Measurements from ENCODE around the gene FAM163B. TPM values are rescaled to one million over a fixed set of nuclear protein-coding genes. Genes with fewer than 3 reads are reported as not detected.

The FAM163B gene
- total and polyA plus RNA-seq, 2 of the 8 experiments (the other 6 are each of a cell fraction or from before 2014, with no cell fraction given): 0.63 to 1.0 TPM

GRCh38 chr9:133558191-133559126 lies 50.7 kb downstream of the FAM163B start:
- FAIRE-seq: peak; percentile 57
- H3K9ac ChIP-seq (replicated peaks in 1 of 4; ENCODE audit: extremely low read depth in 1 of 4, low read depth in 3 of 4, low read length in 3 of 4): no peak overlapping the region
- TF ChIP-seq JUND (IDR thresholded peaks at IDR 0.05; ENCODE audit: low read length) (peak; percentile 80), HDAC2 (IDR thresholded peaks at IDR 0.05; ENCODE audit: borderline replicate concordance in 1 of 2, low read depth in 2 of 2, low read length in 2 of 2) (0 out of 4 replicates have a peak, but pooled peaks of 1 of the 2 experiments have one; percentile 37), POLR2AphosphoS5 (IDR thresholded peaks at IDR 0.05; ENCODE audit: low read depth, low read length) (no peak), MAFK (IDR thresholded peaks at IDR 0.05; ENCODE audit: low read depth, low read length) (peak; percentile 30; the same call in 1 of the 2 replicates), GTF2F1 (IDR thresholded peaks at IDR 0.05; ENCODE audit: borderline replicate concordance, low read depth, low read length) (no peak), YY1 (IDR thresholded peaks at IDR 0.05; ENCODE audit: low read depth, low read length) (peak; percentile 76; the same call in 1 of the 2 replicates), TCF12 (IDR thresholded peaks at IDR 0.05; ENCODE audit: low read depth, low read length) (no peak), MAX (IDR thresholded peaks at IDR 0.05) (peak; percentile 49), PHF8 (conservative IDR thresholded peaks at IDR 0.05; ENCODE audit: low read depth, low read length) (no peak)

More at GRCh38 chr9:133558191-133559126, 50.7 kb downstream of the FAM163B start:
- no peak overlapping the region for H2BK12ac ChIP-seq (ENCODE audit: low read depth, low read length)
- no peak overlapping the region for H2BK20ac ChIP-seq (ENCODE audit: low read length)
- peak overlapping the region; percentile 47 for H4K91ac ChIP-seq (replicated peaks; ENCODE audit: insufficient read length, low read length)
- no peak overlapping the region for H2BK120ac ChIP-seq (replicated peaks; ENCODE audit: low read depth, low read length)
- no peak overlapping the region; the same call in 1 of the 2 replicates for H2BK5ac ChIP-seq (ENCODE audit: low read depth, low read length)
- no peaks in the 10 kb centered on the region for H3K23me2 ChIP-seq (ENCODE audit: low read depth, low read length)
- 62% methylated on average over 31 of the region's 31 CpGs; no CpG with 5 or more reads in 1 of the 2 experiments for WGBS, 2 experiments (ENCODE audit: extremely low coverage in 1 of 2, insufficient coverage in 1 of 2, insufficient read length in 1 of 2, insufficient replicate concordance in 2 of 2, low coverage in 1 of 2, low lambda C conversion rate in 2 of 2, missing lambda C conversion rate in 1 of 2)
- no peaks in the 10 kb centered on the region for H3K36me3 ChIP-seq (ENCODE audit: control insufficient read depth in 2 of 4, insufficient read depth in 4 of 4, low read length in 3 of 4)
- peaks cover 9 to 17% (median 11%) of the 10 kb centered on the region in 4 experiments; a peak in 6 of 7 replicates for H3K4me1 ChIP-seq (replicated peaks in 1 of 4; ENCODE audit: control insufficient read depth in 3 of 4, insufficient read depth in 4 of 4, low read length in 3 of 4)
- H4K8ac ChIP-seq (ENCODE audit: extremely low read depth, insufficient read depth, low read length): peak overlapping the region; percentile 75
- no peak for DNase-seq (ENCODE audit: low read depth in 1 of 2, low spot score in 2 of 2)
- no peak overlapping the region for H3K27ac ChIP-seq (ENCODE audit: low read depth, low read length)
- no peak overlapping the region for H3K14ac ChIP-seq (ENCODE audit: insufficient read length)
- H3K18ac ChIP-seq (ENCODE audit: extremely low read depth, low read length): peak overlapping the region; percentile 79; the same call in 1 of the 2 replicates
- peaks cover 0 to 1% of the 10 kb centered on the region in 2 experiments for H4K20me1 ChIP-seq (replicated peaks in 1 of 2; ENCODE audit: control insufficient read depth in 1 of 2, insufficient read depth in 2 of 2, low read length in 2 of 2)
- H2BK15ac ChIP-seq (ENCODE audit: low read length): no peak overlapping the region
- no peak overlapping the region for H2AFZ ChIP-seq (ENCODE audit: low read length)
- H3K79me1 ChIP-seq (ENCODE audit: low read depth, low read length): no peaks in the 10 kb centered on the region; the same call in 1 of the 2 replicates
- H3K4me2 ChIP-seq (ENCODE audit: insufficient read depth in 1 of 2, low read depth in 2 of 2, low read length in 2 of 2): peak overlapping the region in 1 of 2 experiments; percentile 7; a peak in 1 of 4 replicates
- H4K5ac ChIP-seq (ENCODE audit: insufficient read length, low read depth, low read length): no peak overlapping the region
- H3K4ac ChIP-seq (replicated peaks; ENCODE audit: insufficient read length, low read depth, low read length): peak overlapping the region; percentile 57
- H3K9me3 ChIP-seq (ENCODE audit: insufficient read depth in 2 of 2, low read depth in 1 of 2, low read length in 1 of 2): no peaks in the 10 kb centered on the region
- ChIA-PET CTCF (ENCODE audit: partially characterized antibody) (interaction anchor here (0.6 to 4.6 kb wide), 11 partner anchors 18 to 456 kb away, joined by 3 to 26 read pairs (median 3); partner anchors contain the start of gene ADAMTSL2), POLR2A (ENCODE audit: partially characterized antibody) (interaction anchor here (1.3 to 1.6 kb wide), 3 partner anchors 12 to 22 kb away, joined by 3 to 4 read pairs (median 3); no protein-coding TSS in a partner anchor)
- H3K56ac ChIP-seq (replicated peaks; ENCODE audit: insufficient read length, low read depth, low read length): no peak overlapping the region
- H3K79me2 ChIP-seq (ENCODE audit: control insufficient read depth in 1 of 2, insufficient read depth in 2 of 2, low read length in 2 of 2): no peaks in the 10 kb centered on the region
- no peaks in the 10 kb centered on the region; a peak in 1 of 7 replicates for H3K27me3 ChIP-seq (replicated peaks in 1 of 4; ENCODE audit: control insufficient read depth in 3 of 4, extremely low read depth in 1 of 4, insufficient read depth in 3 of 4, low read length in 3 of 4)
- H2AK5ac ChIP-seq (ENCODE audit: low read depth, low read length): no peak overlapping the region
- no peak overlapping the region for H3K23ac ChIP-seq (ENCODE audit: insufficient read length)
- H3K4me3 ChIP-seq (ENCODE audit: extremely low read depth in 1 of 4, insufficient read depth in 2 of 4, low read depth in 3 of 4, low read length in 4 of 4): no peak overlapping the region

Data from H1 (cell line).